ENCODE results near the gene CTBS. TPM values are rescaled to one million over a fixed set of nuclear protein-coding genes. Genes with fewer than 3 reads are reported as not detected.

Gene CTBS
- total and polyA plus RNA-seq, 2 of the 8 experiments (the other 6 are each of a cell fraction or from before 2014, with no cell fraction given): 3.3 to 4.1 TPM

GRCh38 chr1:84569216-84569615, 5.0 kb downstream of the CTBS start:
- Histone ChIP-seq H3K9ac (replicated peaks in 1 of 4; ENCODE audit: extremely low read depth in 1 of 4, low read depth in 3 of 4, low read length in 3 of 4) (no peak overlapping the region), H2AFZ (ENCODE audit: low read length) (no peak overlapping the region), H4K20me1 (replicated peaks in 1 of 2; ENCODE audit: control insufficient read depth in 1 of 2, insufficient read depth in 2 of 2, low read length in 2 of 2) (no peaks in the 10 kb centered on the region), H2BK20ac (ENCODE audit: low read length) (no peak overlapping the region), H4K8ac (ENCODE audit: extremely low read depth, insufficient read depth, low read length) (no peak overlapping the region), H3K18ac (ENCODE audit: extremely low read depth, low read length) (no peak overlapping the region), H3K56ac (replicated peaks; ENCODE audit: insufficient read length, low read depth, low read length) (no peak overlapping the region), H3K23ac (ENCODE audit: insufficient read length) (no peak overlapping the region), H2BK12ac (ENCODE audit: low read depth, low read length) (no peak overlapping the region), H2BK15ac (ENCODE audit: low read length) (no peak overlapping the region), H3K36me3 (ENCODE audit: control insufficient read depth in 2 of 4, insufficient read depth in 4 of 4, low read length in 3 of 4) (no peaks in the 10 kb centered on the region), H2AK5ac (ENCODE audit: low read depth, low read length) (no peak overlapping the region), H3K4me3 (ENCODE audit: extremely low read depth in 1 of 4, insufficient read depth in 2 of 4, low read depth in 3 of 4, low read length in 4 of 4) (no peak overlapping the region), H2BK5ac (ENCODE audit: low read depth, low read length) (no peak overlapping the region), H3K27me3 (replicated peaks in 1 of 4; ENCODE audit: control insufficient read depth in 3 of 4, extremely low read depth in 1 of 4, insufficient read depth in 3 of 4, low read length in 3 of 4) (no peaks in the 10 kb centered on the region), H3K14ac (ENCODE audit: insufficient read length) (no peak overlapping the region), H3K23me2 (ENCODE audit: low read depth, low read length) (peaks cover 5% of the 10 kb centered on the region; the same call in 1 of the 2 replicates), H3K9me3 (ENCODE audit: insufficient read depth in 2 of 2, low read depth in 1 of 2, low read length in 1 of 2) (no peaks in the 10 kb centered on the region; a peak in 1 of 4 replicates), H3K4me1 (replicated peaks in 1 of 4; ENCODE audit: control insufficient read depth in 3 of 4, insufficient read depth in 4 of 4, low read length in 3 of 4) (peaks cover 4 to 13% (median 6%) of the 10 kb centered on the region in 4 experiments; a peak in 6 of 7 replicates), H3K27ac (ENCODE audit: low read depth, low read length) (no peak overlapping the region), H4K91ac (replicated peaks; ENCODE audit: insufficient read length, low read length) (no peak overlapping the region), H3K4ac (replicated peaks; ENCODE audit: insufficient read length, low read depth, low read length) (no peak overlapping the region), H4K5ac (ENCODE audit: insufficient read length, low read depth, low read length) (no peak overlapping the region), H3K79me2 (ENCODE audit: control insufficient read depth in 1 of 2, insufficient read depth in 2 of 2, low read length in 2 of 2) (no peaks in the 10 kb centered on the region), H3K4me2 (ENCODE audit: insufficient read depth in 1 of 2, low read depth in 2 of 2, low read length in 2 of 2) (no peak overlapping the region), H2BK120ac (replicated peaks; ENCODE audit: low read depth, low read length) (no peak overlapping the region), H3K79me1 (ENCODE audit: low read depth, low read length) (no peaks in the 10 kb centered on the region)
- TF ChIP-seq KDM1A (IDR thresholded peaks at IDR 0.05; ENCODE audit: borderline replicate concordance, low read length): no peak
- no peak for FAIRE-seq
- DNase-seq (ENCODE audit: low read depth in 1 of 2, low spot score in 2 of 2): no peak
- ChIA-PET CTCF (ENCODE audit: partially characterized antibody) (no interaction called here), POLR2A (ENCODE audit: partially characterized antibody) (no interaction called here)

All from H1 (cell line).